ENCODE measurements around the gene ATP5PD.

GRCh38 chr17:75064867-75065561 is 18.2 kb upstream of the ATP5PD start:
- TF ChIP-seq CTCF (IDR thresholded peaks at IDR 0.05; ENCODE audit: low read length) (no peak), EZH2 (IDR thresholded peaks at IDR 0.05; ENCODE audit: borderline replicate concordance, low read length) (no peak)

All from OCI-LY1 (cell line).